Left renal pelvis (tissue), 4 donors: ENCODE data around the gene MAPK1IP1L. TPM values are rescaled to one million over a fixed set of nuclear protein-coding genes. Genes with fewer than 3 reads are reported as not detected.

Experiments used
- polyA plus RNA-seq, 4 donors: library from polyadenylated mRNA; unstranded; fragments of 120-200 nt; gene quantifications; one replicate each; pipeline ENCODE4 v1.2.1, GENCODE V29; 2013; ENCODE audit not compliant: insufficient read length in 4 of 4

Gene MAPK1IP1L
- polyA plus RNA-seq, 4 donors, result 75.6 to 109 (median 106) TPM

Other genes starting within 250 kb of the MAPK1IP1L start
- 1 to 10 TPM; 3.6 to 9.6 (median 9.3) TPM for gene GCH1, start 148.8 kb upstream of the MAPK1IP1L start, polyA plus RNA-seq
- 10 to 100 TPM; 13.0 to 19.9 (median 18.6) TPM for gene WDHD1, start 24.5 kb upstream of the MAPK1IP1L start, polyA plus RNA-seq
- gene SOCS4, start 24.4 kb upstream of the MAPK1IP1L start, polyA plus RNA-seq, result 10 to 100 TPM; 14.6 to 21.8 (median 19.8) TPM
- gene LGALS3, start 77.6 kb downstream of the MAPK1IP1L start, polyA plus RNA-seq, result 10 to 100 TPM; 21.0 to 66.4 (median 28.4) TPM
- gene DLGAP5, start 139.9 kb downstream of the MAPK1IP1L start, polyA plus RNA-seq, result 10 to 100 TPM; 28.7 to 35.3 (median 29.9) TPM
- gene FBXO34, start 219.8 kb downstream of the MAPK1IP1L start, polyA plus RNA-seq, result 10 to 100 TPM; 24.9 to 42.0 (median 36.6) TPM